SK-N-SH treated with all-trans-retinoic acid at 6 μM for 48 hours (cell line): ENCODE results near the gene CYP11A1.

Experiments
- ATAC-seq: fragments of 200-7000 bp; cut with Tn5 transposase; 3 replicates; pipeline ENCODE4 v1.9.1; 2020; ENCODE audit warnings: mild to moderate bottlenecking, moderate library complexity
- ARNTL ChIP-seq: fragments of 450-650 bp; formaldehyde crosslinking; IDR thresholded peaks from 2 replicates; pipeline ENCODE4 v1.5.0; 2020; ENCODE audit warnings: low read depth, mild to moderate bottlenecking, moderate library complexity, borderline replicate concordance
- BACH2 ChIP-seq: fragments of 250-450 bp; sonication (Bioruptor Pico); IDR thresholded peaks from 2 replicates; pipeline ENCODE4 v1.9.0; 2021; ENCODE audit warnings: mild to moderate bottlenecking, borderline replicate concordance
- CSDC2 ChIP-seq: fragments of 250-450 bp; sonication (Bioruptor Pico); IDR thresholded peaks from 2 replicates; pipeline ENCODE4 v1.5.0; 2020; ENCODE audit warnings: mild to moderate bottlenecking, moderate library complexity
- ESRRG ChIP-seq: fragments of 250-450 bp; sonication (Bioruptor Pico); IDR thresholded peaks from 2 replicates; pipeline ENCODE4 v1.6.1; 2021; ENCODE audit warnings: mild to moderate bottlenecking
- GLIS3 ChIP-seq: fragments of 250-450 bp; sonication (Bioruptor Pico); IDR thresholded peaks from 2 replicates; pipeline ENCODE4 v1.5.0; 2020; ENCODE audit warnings: mild to moderate bottlenecking, moderate library complexity
- ISL1 ChIP-seq: fragments of 250-450 bp; sonication (Bioruptor Pico); IDR thresholded peaks from 2 replicates; pipeline ENCODE4 v2.1.2; 2022; ENCODE audit warnings: mild to moderate bottlenecking, moderate library complexity
- OSR1 ChIP-seq: fragments of 250-450 bp; sonication (Bioruptor Pico); IDR thresholded peaks from 2 replicates; pipeline ENCODE4 v1.8.0; 2022; ENCODE audit warnings: moderate library complexity, mild to moderate bottlenecking, inconsistent platforms
- POU6F1 ChIP-seq: fragments of 250-450 bp; sonication (Bioruptor Pico); IDR thresholded peaks from 2 replicates; pipeline ENCODE4 v1.8.0; 2021; ENCODE audit warnings: low read depth, mild to moderate bottlenecking, moderate library complexity, borderline replicate concordance
- PPARA ChIP-seq: fragments of 250-450 bp; sonication (Bioruptor Pico); IDR thresholded peaks from 2 replicates; pipeline ENCODE4 v1.5.0; 2020; ENCODE audit warnings: mild to moderate bottlenecking, borderline replicate concordance
- RARB ChIP-seq: fragments of 250-450 bp; sonication (Bioruptor Pico); IDR thresholded peaks from 2 replicates; pipeline ENCODE4 v1.8.0; 2021; ENCODE audit warnings: mild to moderate bottlenecking, moderate library complexity
- SNAI2 ChIP-seq: fragments of 250-450 bp; sonication (Bioruptor Pico); IDR thresholded peaks from 2 replicates; pipeline ENCODE4 v1.5.0; 2020; ENCODE audit warnings: mild to moderate bottlenecking, moderate library complexity
- TCF4 ChIP-seq: fragments of 250-450 bp; sonication (Bioruptor Pico); IDR thresholded peaks from 2 replicates; pipeline ENCODE4 v1.8.0; 2021; ENCODE audit warnings: mild to moderate bottlenecking, moderate library complexity, borderline replicate concordance
- TOX ChIP-seq: fragments of 250-450 bp; sonication (Bioruptor Pico); IDR thresholded peaks from 2 replicates; pipeline ENCODE4 v1.8.0; 2021; ENCODE audit warnings: mild to moderate bottlenecking, moderate library complexity, borderline replicate concordance
- TSHZ2 ChIP-seq: fragments of 250-450 bp; sonication (Bioruptor Pico); IDR thresholded peaks from 2 replicates; pipeline ENCODE4 v1.5.0; 2020; ENCODE audit warnings: mild to moderate bottlenecking, moderate library complexity
- ZC3H10 ChIP-seq: fragments of 250-450 bp; sonication (Bioruptor Pico); IDR thresholded peaks from 2 replicates; pipeline ENCODE4 v1.5.1; 2021; ENCODE audit warnings: mild to moderate bottlenecking, moderate library complexity
- ZFP3 ChIP-seq: fragments of 250-450 bp; sonication (Bioruptor Pico); IDR thresholded peaks from 2 replicates; pipeline ENCODE4 v1.5.0; 2020; ENCODE audit warnings: mild to moderate bottlenecking, moderate library complexity
- ZFP30 ChIP-seq: fragments of 450-650 bp; formaldehyde crosslinking; IDR thresholded peaks from 2 replicates; pipeline ENCODE4 v1.5.0; 2022; ENCODE audit warnings: mild to moderate bottlenecking, moderate library complexity
- ZNF565 ChIP-seq: fragments of 450-650 bp; formaldehyde crosslinking; conservative IDR thresholded peaks from 2 replicates; pipeline ENCODE4 v1.5.0; 2020; ENCODE audit warnings: low read depth, mild to moderate bottlenecking, moderate library complexity
- ZNF70 ChIP-seq: fragments of 450-650 bp; formaldehyde crosslinking; IDR thresholded peaks from 2 replicates; pipeline ENCODE4 v1.5.0; 2020; ENCODE audit warnings: mild to moderate bottlenecking, moderate library complexity
- ZNF8 ChIP-seq: fragments of 450-650 bp; formaldehyde crosslinking; IDR thresholded peaks from 2 replicates; pipeline ENCODE4 v1.5.0; 2020; ENCODE audit warnings: mild to moderate bottlenecking, moderate library complexity
- TF ChIP-seq, protein P1 (sequence below): fragments of 250-450 bp; sonication (Bioruptor Pico); IDR thresholded peaks from 2 replicates; pipeline ENCODE4 v1.5.1; 2021; ENCODE audit warnings: mild to moderate bottlenecking, moderate library complexity
- TF ChIP-seq, protein P2 (sequence below): fragments of 250-450 bp; sonication (Bioruptor Pico); IDR thresholded peaks from 2 replicates; pipeline ENCODE4 v1.5.1; 2020; ENCODE audit warnings: low read depth, mild to moderate bottlenecking, moderate library complexity
- TF ChIP-seq, protein P3 (sequence below): fragments of 250-450 bp; sonication (Bioruptor Pico); IDR thresholded peaks from 2 replicates; pipeline ENCODE4 v1.8.0; 2020; ENCODE audit warnings: mild to moderate bottlenecking, moderate library complexity, borderline replicate concordance

Gene CYP11A1

DNA sequence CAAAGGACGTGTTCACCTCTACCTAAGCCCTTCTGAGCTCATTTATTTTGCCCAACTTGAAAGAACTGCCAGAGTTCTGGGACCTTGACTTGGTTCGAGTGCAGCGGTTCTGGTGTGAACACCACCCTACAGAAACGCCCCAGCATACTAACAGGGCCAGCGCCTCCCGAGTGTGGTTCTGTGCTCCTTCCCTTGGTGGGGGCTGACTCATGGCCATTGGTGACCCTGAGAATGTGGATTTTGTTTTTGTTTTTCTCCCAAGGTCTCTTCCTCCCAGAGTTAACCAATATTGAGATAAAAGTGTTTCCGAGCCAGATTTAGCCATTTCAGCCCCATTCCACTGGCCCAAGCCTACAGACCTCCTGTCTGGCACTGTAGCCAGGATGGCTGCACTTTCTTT, 38.4 kb upstream of the CYP11A1 start:
- TF ChIP-seq OSR1 (no peak), ESRRG (CRISPR knock-in tag) (no peak), TSHZ2 (CRISPR knock-in tag) (no peak), ARNTL (no peak), SNAI2 (CRISPR knock-in tag) (no peak), POU6F1 (CRISPR knock-in tag) (no peak), ZNF565 (CRISPR knock-in tag) (no peak), RARB (no peak), ZFP3 (CRISPR knock-in tag) (no peak), ZNF70 (CRISPR knock-in tag) (no peak), TOX (CRISPR knock-in tag) (no peak), BACH2 (CRISPR knock-in tag) (no peak), PPARA (CRISPR knock-in tag) (no peak), CSDC2 (no peak), ZNF8 (no peak), ISL1 (CRISPR knock-in tag) (no peak), GLIS3 (no peak)
- TF ChIP-seq, protein P1, sequence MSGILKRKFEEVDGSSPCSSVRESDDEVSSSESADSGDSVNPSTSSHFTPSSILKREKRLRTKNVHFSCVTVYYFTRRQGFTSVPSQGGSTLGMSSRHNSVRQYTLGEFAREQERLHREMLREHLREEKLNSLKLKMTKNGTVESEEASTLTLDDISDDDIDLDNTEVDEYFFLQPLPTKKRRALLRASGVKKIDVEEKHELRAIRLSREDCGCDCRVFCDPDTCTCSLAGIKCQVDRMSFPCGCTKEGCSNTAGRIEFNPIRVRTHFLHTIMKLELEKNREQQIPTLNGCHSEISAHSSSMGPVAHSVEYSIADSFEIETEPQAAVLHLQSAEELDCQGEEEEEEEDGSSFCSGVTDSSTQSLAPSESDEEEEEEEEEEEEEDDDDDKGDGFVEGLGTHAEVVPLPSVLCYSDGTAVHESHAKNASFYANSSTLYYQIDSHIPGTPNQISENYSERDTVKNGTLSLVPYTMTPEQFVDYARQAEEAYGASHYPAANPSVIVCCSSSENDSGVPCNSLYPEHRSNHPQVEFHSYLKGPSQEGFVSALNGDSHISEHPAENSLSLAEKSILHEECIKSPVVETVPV (CRISPR knock-in tag) = no peak
- TF ChIP-seq, protein P2, sequence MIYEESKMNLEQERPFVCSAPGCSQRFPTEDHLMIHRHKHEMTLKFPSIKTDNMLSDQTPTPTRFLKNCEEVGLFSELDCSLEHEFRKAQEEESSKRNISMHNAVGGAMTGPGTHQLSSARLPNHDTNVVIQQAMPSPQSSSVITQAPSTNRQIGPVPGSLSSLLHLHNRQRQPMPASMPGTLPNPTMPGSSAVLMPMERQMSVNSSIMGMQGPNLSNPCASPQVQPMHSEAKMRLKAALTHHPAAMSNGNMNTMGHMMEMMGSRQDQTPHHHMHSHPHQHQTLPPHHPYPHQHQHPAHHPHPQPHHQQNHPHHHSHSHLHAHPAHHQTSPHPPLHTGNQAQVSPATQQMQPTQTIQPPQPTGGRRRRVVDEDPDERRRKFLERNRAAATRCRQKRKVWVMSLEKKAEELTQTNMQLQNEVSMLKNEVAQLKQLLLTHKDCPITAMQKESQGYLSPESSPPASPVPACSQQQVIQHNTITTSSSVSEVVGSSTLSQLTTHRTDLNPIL = no peak
- TF ChIP-seq, protein P3, sequence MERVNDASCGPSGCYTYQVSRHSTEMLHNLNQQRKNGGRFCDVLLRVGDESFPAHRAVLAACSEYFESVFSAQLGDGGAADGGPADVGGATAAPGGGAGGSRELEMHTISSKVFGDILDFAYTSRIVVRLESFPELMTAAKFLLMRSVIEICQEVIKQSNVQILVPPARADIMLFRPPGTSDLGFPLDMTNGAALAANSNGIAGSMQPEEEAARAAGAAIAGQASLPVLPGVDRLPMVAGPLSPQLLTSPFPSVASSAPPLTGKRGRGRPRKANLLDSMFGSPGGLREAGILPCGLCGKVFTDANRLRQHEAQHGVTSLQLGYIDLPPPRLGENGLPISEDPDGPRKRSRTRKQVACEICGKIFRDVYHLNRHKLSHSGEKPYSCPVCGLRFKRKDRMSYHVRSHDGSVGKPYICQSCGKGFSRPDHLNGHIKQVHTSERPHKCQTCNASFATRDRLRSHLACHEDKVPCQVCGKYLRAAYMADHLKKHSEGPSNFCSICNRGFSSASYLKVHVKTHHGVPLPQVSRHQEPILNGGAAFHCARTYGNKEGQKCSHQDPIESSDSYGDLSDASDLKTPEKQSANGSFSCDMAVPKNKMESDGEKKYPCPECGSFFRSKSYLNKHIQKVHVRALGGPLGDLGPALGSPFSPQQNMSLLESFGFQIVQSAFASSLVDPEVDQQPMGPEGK (CRISPR knock-in tag) = no peak
- no peak for ATAC-seq

- ATAC-seq = no peak
- TF ChIP-seq ZNF8 (no peak), TSHZ2 (CRISPR knock-in tag) (no peak), TOX (CRISPR knock-in tag) (no peak), ESRRG (CRISPR knock-in tag) (no peak), RARB (no peak), ISL1 (CRISPR knock-in tag) (no peak), GLIS3 (no peak), PPARA (CRISPR knock-in tag) (no peak), BACH2 (CRISPR knock-in tag) (no peak), CSDC2 (no peak), ZNF70 (CRISPR knock-in tag) (no peak), ZC3H10 (CRISPR knock-in tag) (no peak), TCF4 (no peak), POU6F1 (CRISPR knock-in tag) (no peak), ZNF565 (CRISPR knock-in tag) (no peak), ZFP30 (no peak), SNAI2 (CRISPR knock-in tag) (no peak)
- TF ChIP-seq, protein P2 = no peak
Observed at GRCh38 chr15:74403991-74404563, 36.6 kb upstream of the CYP11A1 start.
